Posterior vena cava (tissue), 2 donors: ENCODE results near the gene AGBL4. TPM values are rescaled to one million over a fixed set of nuclear protein-coding genes. Genes with fewer than 3 reads are reported as not detected.
"Not testable (repeated sequence)": the region's sequence is repeated elsewhere in the genome, so short reads cannot be mapped to it uniquely, and the experiment has no call there.

Source experiments
- DNase-seq: peaks from one replicate; pipeline ENCODE4 v3.0.0-alpha.2; 2020; ENCODE audit warnings: low spot score
- intact Hi-C, 2 donors: fragments of 100-400 bp; cut with DNase I; formaldehyde crosslinking; loops; one replicate each; pipeline versions ENCODE4 v1.14.1 to v1.14.2; 2022 to 2023
- long read RNA-seq, 2 donors: library from polyadenylated mRNA; unstranded; transcript quantifications; one replicate each; pipeline ENCODE4 v2.0.0, GENCODE V29; 2020 to 2021
- total RNA-seq, 2 donors: library from RNA; stranded (reverse); fragmentation: NEBNext Ultra II Directional; extraction: Animal tissue kit (Norgen Biotek cat#: 25700); gene quantifications; one replicate each; pipeline ENCODE4 v1.2.1, GENCODE V29; 2021
- donor health status: DM: yes; HTN: yes; CAD: no.
- donor health status: DM: yes; HTN: yes; CAD: no.

The AGBL4 gene
- not detected for total RNA-seq
- long read RNA-seq, donor 1, partial matches to known transcripts: 0 of 1 reads
- long read RNA-seq, donor 1, other reads (novel, unspliced or antisense): 1 of 1 reads
- long read RNA-seq, donor 2: 0 reads

DNA sequence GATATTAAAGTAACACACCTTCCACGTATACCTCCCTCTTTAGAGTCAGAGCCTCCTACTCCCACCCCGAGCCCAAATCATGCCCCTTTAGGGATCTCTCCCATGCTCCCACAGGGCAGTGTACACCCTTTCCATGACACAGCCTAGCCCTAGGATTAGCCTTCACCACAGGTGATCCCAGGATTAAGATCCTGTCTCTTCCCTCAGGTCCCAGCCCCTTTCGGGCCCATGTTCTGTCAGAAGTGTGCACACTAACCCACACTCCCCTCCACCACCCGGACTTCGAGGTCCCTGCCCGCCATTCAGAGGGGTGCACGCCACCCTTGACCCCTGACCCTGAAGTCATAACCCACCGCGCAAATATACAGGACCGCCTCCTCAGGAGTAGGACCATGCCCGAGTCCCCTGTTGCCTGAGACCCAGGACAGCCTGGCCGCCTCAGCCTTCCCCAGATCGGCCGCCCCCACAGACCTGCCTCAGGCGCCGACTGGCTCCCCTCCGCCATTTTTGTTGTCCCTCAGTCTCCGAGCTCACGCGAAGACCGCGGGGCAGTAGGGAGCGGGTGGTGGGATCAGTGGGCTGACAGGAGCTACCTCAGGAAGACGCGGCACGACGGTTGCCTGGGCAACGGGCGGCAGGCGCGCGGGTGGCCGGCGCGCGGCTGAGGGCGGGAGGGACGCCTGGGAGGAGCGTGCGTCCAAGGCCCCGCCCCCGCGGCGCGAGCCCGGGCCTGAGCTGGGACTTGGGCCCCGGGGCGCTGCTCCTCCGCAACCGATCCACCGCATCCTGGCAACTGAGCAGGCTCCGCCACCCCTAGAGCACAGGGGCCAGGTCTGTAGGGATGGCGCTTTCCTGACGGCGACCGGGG, at the start of gene AGBL4:
Gene AGBL4 (minus strand): TSS at position 663 of the 868 bp plus-strand sequence.
- peak; percentile 78 for DNase-seq
- intact Hi-C loops: no loop called here

DNA sequence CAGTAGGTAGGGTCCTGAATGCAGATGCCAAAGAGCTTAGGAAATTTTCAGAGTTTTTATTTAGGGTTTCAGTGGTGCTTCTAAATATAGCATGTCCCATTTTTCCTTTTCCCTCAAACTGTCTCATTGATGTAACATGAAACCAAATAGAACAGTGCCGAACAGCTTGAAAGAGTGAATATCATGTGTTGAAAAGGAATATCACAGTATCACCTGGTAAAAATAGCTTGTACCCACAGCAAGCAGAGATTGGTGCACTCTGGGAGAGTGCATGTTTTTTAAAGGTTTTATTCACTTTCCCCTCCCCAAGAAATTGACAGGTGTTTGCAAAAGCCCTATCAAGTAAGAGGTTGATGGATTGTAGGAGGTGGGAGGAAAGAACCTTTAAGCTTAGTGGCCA, 43.1 kb upstream of the AGBL4 start:
- intact Hi-C loops: loop anchor here in 1 of 2 donors (5.0 kb wide), 1 partner anchor 570 kb away; no protein-coding TSS in a partner anchor
- DNase-seq: no peak

DNA sequence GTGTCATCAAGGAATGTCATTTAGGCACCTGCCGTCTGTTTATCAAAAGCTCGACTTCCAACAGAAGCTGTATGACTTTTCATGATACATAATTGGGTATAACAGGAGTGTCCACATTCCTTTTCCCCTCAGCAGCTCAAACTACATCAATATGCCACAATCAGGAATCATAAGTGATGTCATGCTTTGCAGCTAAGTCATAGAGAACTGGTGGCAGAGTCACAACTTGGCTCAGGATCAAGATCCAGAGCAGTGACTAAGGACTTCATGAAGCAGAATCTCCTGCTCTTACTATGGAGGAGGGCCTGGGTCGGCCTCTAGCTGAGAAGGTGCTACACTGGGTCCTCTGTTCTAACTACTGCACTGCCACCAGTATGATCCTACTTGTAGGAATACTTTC, 36.5 kb upstream of the AGBL4 start:
- DNase-seq: no peak
- intact Hi-C loops: no loop called here

DNA sequence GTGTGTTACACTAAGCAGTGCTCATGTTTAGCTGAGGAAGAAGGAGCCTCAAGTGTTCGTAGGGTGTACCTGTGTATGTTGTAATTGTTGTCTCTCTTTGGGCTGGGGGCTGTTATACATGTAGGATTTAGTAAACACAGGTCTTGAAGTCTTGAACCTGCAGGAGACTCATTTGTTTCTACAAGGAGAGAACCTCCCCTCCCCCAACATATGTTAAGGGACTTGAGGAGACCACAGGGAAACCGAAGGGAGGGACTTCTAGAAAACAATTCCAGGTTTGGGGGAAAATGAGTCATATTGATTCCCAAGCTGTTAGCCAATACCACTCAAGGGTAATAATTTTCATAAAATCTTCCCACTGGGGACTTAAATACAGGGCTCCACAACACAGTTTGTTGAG, 25.0 kb upstream of the AGBL4 start:
- no peak for DNase-seq
- intact Hi-C loops: no loop called here

DNA sequence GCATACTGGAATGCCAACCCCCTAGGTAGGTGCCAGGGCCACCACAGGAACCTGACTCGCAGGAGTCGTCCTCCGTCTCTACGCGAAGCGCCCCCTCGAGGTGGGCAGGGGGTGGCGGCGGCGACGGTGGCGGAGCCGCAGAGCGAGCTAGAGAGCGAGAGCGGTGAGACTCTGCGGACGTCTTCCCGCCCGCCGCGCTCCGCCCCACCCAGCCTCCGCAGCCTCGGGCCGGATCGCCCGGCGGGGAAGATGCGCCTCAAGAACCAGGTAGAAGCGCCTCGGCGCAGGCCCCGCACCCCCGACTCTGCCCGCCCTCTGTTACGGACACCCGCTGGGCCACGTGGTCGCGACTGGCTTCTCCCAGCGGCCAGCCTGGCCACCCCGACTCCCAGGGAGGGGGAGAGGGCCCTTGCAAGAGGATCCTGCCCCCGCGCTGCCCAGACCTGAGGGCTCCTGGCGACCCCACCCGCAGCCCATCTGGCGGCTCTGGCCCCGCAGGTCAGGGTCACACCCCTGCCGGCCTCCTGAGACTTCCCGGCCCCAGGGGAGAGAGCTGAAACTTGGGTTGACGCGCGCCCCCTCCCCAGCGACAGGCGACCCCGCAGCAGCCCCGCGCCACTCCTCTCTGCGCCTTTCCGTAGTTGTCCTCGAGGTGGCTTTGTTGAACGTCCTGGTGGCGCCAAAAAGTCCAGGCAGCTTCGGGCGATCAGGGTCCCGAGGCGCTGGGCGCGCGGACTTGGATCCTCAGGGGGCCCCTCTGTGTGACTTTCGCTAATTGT, 24.4 kb upstream of the AGBL4 start:
- peak; percentile 72 for DNase-seq
- intact Hi-C loops: no loop called here

DNA sequence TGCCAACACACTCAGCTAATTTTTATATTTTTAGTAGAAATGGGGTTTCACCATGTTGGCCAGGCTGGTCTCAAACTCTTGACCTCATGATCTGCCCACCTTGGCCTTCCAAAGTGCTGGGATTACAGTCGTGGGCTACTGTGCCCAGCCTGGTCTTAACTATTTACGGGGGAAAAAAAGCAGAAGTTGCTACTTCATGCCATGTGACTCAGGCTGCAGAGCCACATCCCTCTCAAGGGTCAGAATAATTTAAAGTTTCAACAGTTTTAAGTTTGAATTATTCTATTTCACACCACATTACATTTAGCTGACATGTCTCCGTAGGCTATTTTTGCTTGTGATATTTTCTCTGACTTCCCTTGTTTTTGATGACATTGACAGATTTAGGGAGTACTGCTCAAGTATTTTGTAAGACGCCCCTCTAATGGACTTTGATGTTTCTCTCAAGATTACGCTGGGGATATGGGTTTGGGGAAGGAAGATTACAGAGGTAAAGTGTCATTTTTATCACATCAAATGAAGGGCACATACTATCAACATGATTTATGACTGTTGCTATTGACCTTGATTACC, 14.6 kb upstream of the AGBL4 start:
- DNase-seq: no peak

DNA sequence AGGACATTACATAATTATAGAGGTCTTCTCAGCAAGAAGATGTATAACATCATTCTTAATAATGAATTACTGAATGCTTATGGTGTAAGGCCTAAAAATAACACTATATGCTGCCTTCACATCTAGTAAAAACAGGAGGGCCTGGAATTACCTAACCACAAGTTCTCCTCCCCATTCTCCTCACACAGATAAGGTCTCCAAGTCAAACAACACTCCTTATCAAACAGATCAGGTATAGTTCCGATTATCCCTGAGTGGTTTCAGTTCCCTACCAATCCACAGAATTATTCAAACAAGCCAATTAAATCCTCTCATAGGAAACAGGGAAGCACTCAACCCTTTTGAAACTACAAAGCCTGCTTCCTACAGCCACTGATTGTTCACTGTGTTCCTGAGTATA, 4.0 kb upstream of the AGBL4 start:
- DNase-seq: no peak
- intact Hi-C loops: no loop called here

More for the DNA sequence above, 14.6 kb upstream of the AGBL4 start:
- intact Hi-C loops: no loop called here

DNA sequence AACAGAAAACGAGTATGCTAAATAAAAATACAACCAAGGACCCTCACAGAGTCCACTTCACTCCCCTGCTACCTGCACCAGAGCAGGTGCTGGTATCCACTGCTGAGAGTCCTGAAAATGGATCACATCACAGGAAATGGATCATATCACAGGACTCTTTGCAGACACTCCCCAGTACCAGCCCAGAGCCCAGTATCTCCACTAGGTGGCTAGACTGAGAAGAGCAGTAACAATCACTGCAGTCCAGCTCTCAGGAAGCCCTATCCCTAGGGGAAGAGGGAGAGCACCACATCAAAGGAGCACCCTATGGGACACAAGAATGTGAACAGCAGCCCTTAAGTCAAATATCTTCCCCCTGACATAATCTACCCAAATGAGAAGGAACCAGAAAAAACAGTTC, 28.0 kb downstream of the AGBL4 start:
- no peak for DNase-seq
- intact Hi-C loops: no loop called here

DNA sequence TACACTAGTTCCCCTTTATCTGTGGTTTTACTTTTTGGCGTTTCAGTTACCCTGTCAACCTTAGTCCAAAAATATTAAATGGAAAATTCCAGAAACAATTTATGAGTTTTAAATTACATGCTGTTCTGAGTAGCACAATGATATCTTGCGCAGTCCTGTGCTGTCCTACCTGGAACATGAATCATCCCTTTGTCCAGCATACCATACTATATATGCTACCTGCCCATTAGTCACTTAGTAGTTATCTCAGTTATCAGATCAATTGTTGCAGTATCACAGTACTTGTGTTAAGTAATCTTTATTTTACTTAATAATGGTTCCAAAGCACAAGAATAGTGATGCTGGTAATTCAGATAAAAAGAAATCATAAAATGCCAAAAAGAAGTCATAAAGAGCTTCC, 52.7 kb downstream of the AGBL4 start:
- DNase-seq: no peak
- intact Hi-C loops: no loop called here

DNA sequence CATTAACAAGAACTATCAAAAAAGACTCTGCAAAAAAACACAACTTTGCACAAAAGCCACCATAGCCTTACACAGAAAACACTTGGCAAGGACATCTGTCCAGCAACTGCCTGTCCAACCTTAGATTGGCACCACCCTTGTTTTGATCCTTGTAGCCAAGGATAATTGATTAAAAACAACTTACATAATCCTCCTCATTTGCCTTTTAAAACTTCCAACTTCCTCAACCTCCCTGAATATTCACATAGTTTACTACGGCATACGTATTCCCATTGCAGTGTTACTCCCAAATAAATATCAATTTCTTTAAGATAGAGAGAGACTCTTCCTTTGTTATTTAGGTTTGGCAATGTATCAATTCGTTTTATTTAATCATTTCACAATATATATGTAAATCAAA, 72.4 kb downstream of the AGBL4 start:
- intact Hi-C loops: no loop called here
- DNase-seq: no peak

DNA sequence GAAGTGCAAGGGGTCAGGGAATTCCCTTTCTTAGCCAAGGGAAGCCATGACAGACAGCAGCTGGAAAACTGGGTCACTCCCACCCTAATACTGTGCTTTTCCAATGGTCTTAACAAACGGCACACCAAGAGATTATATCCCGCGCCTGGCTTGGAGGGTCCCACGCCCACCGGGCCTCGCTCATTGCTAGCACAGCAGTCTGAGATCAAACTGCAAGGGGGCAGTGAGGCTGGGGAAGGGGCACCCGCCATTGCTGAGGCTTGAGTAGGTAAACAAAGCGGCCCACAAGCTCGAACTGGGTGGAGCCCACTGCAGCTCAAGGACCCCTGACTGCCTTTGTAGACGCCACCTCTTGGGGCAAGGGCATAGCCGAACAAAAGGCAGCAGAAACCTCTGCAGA, 108.5 kb downstream of the AGBL4 start:
- DNase-seq, intact Hi-C loops: not testable (repeated sequence)

DNA sequence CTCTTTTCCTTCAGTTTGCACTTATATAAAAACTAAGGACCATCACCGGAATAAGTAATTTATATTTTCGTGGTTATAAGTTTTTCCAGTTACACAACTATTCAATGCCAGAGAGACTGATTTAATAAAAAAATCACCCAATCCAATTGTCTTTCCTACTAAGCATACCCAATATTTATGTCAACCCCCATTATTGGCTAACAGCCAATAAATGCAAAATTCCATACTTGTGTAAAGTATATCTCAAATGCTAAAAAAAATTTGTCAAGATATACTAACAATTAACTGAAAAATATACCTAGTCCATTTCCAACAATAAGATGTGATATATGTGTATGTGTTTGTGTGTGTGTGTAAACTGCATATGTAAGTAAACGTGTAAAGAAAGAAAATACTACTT, 117.4 kb downstream of the AGBL4 start:
- no peak for DNase-seq

DNA sequence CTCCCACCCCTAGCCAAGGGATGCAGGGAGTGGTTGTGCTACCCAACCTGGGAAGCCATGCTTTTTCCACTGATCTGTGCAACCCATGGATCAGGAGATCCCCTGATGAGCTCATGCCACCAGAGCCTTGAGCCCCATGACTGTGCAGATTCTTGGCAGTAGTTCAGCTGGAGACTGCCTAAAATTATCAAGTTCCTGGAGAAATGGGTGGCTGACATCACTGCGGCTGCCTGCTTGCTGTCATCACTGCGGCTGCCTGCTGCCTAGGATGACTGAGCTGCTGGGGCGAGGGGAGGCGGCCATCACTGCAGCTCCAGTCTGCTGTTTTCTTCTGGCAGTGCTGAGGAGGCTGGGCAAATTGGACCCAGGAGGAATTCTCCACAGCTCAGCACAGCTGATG, 159.2 kb downstream of the AGBL4 start:
- DNase-seq: peak; percentile 40
- intact Hi-C loops: no loop called here

More for the DNA sequence above, 117.4 kb downstream of the AGBL4 start:
- intact Hi-C loops: no loop called here

DNA sequence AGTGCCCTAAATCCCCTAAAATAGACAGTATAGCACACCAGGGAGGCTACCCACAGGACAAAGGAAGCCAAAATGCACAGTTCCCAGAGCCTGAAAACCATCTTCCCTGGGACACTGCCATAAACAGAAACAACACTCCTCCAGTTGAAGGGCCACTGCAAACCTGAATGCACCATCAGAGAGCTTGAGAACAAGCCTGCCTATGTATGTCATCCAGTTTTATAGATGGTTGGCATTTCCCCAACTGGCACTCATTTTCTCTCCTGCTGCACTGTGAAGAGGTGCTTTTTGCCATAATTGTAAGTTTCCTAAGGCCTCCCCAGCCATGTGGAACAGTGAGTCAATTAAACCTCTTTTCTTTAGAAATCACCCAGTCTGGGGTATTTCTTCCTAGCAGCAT, 169.0 kb downstream of the AGBL4 start:
- intact Hi-C loops: no loop called here
- no peak for DNase-seq

DNA sequence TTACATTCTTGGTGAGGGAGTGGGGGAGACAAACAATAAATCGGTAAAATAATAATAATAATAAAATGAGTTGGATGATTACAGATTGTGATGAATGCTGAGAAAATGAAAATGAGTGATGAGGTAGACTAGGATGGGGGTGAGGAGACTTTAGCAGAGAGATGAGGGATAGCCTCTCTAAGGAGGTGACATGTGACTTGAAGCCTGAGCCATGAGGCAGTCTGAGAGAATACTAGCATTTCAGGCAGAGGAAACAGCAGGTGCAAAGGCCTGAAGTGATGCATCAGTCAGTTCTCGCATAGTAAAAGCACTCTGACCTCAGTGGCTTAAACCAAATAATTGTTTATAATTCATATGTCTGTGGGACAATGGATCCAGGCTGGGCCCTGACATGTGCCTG, 181.2 kb downstream of the AGBL4 start:
- no peak for DNase-seq
- intact Hi-C loops: no loop called here

DNA sequence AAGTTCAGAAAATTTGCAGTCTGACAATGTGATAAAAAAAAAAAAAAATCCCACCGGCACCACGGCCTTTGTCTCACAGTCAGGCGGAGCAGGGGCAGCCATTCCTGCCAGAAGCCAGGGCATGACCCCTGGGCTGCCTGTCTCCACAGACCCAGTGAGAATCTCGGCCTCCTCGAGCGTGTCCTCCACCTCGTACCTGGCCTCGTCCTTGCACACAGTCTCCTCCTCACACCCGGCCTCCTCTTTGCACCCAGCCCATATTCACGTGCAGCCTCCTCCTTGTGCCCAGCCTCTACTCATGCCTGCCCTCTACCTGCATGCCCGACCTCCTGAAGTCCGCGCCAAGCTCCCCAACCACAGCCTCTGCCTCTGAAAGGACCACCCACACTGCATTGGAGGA, 182.0 kb downstream of the AGBL4 start:
- intact Hi-C loops: no loop called here

DNA sequence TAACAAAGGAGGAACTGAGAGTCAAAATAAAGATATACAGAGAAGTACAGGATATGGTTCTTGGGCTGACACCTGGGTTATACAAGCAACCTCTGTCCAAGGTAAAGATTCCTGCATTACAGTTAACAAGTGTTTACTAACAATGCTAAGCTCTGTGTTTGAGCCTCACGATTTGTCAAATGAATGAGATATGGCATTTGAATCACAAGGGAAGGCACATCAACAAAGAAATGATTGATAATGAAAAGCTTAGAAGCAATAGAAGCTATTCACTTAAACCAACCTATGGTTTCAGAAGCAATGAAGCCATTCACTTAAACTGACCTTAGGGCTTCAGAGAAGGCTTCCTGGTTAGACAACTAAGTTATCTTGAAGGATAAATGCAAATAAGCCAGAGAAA, 199.5 kb downstream of the AGBL4 start:
- no peak for DNase-seq
- intact Hi-C loops: no loop called here

More for the DNA sequence above, 182.0 kb downstream of the AGBL4 start:
- DNase-seq: peak; percentile 71

DNA sequence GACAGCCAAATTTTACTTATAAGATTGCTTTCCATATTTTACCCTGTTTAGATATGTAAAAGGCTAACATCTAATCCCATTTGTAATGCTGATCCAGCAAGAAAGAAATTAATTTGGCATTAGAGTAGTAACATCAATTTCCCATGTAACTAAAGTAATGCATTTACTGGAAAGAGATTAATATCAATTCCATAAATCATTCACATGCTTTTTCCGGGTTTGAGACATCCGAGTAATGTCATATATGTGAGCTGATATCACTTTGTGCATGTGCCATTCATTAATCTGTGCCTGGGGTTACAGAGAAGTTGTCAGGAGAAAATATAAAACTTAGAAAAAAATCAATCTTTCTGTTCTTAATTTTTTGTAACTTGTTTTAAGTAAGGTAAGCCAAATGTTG, 206.1 kb downstream of the AGBL4 start:
- intact Hi-C loops: no loop called here
- DNase-seq: no peak

DNA sequence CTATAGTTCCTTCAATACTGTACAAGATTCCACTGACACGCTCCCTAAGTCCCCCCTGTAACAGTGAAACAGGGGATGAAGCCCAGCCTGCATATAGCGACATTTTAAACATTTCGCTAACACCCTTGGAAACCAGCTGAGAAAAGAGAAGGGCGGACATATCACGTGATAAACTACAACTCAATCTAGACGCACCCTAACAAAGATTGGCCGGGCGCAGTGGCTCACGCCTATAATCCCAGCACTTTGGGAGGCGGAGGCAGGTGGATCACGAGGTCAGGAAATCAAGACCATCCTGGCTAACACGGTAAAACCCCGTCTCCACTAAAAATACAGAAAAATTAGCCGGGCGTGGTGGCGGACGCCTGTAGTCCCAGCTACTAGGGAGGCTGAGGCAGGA, 236.7 kb downstream of the AGBL4 start:
- DNase-seq, intact Hi-C loops: not testable (repeated sequence)

DNA sequence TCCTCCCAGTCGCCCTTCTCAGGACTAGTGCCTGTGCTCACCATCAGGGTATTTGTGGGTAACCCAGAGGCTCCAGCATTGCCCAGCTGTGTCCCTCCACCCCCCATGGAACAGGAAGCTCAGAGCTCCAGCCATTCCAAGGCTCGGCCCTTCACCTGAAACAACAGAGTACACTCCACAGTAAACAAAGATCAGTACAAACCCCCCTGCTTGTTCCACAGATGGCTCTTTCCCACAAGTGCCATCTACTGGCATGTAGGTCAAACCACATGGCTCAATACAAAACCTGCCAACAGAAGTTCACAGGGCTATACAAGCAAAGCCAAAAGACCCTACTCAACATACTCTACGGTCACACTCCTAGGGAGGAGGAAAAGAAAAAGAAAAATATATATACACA, 258.7 kb downstream of the AGBL4 start:
- intact Hi-C loops: no loop called here
- DNase-seq: no peak
